Measurements from ENCODE around the gene LARP1. TPM values are rescaled to one million over a fixed set of nuclear protein-coding genes. Genes with fewer than 3 reads are reported as not detected.
A peak's percentile ranks its signal among the peaks of the same experiment; 100 is the strongest.

Gene LARP1
- total and polyA plus RNA-seq, 2 experiments from 2014 or later: 133 to 302 TPM

- Histone ChIP-seq H3F3A (replicated peaks; ENCODE audit: low read depth) (peaks cover 12% of the 10 kb centered on the region), H3K27me3 (ENCODE audit: insufficient read depth) (no peaks in the 10 kb centered on the region), H2AFZ (no peak overlapping the region), H3K4me1 (ENCODE audit: insufficient read depth) (peaks cover 92% of the 10 kb centered on the region), H3K4me3 (0 out of 2 replicates have a peak overlapping the region, but pooled peaks have one; percentile 13), H3K4me2 (peak overlapping the region; percentile 46), H3K27ac (ENCODE audit: low read depth) (peak overlapping the region; percentile 86; the same call in 1 of the 2 replicates), H3K9me2 (ENCODE audit: insufficient read depth) (no peaks in the 10 kb centered on the region), H4K20me1 (replicated peaks; ENCODE audit: insufficient read depth) (peaks cover 93% of the 10 kb centered on the region), H3K36me3 (ENCODE audit: insufficient read depth) (no peaks in the 10 kb centered on the region), H3K79me2 (replicated peaks; ENCODE audit: insufficient read depth) (peaks cover 100% of the 10 kb centered on the region)
- H3K36me3 Mint-ChIP-seq (ENCODE audit: low read depth): peaks cover 18% of the 10 kb centered on the region
- peaks cover 17% of the 10 kb centered on the region for H3K27me3 Mint-ChIP-seq (ENCODE audit: insufficient read depth, low read depth, poor library complexity)
- H3K27ac Mint-ChIP-seq: peak overlapping the region; percentile 38; the same call in 1 of the 2 replicates
- H3K9me3 Mint-ChIP-seq: no peaks in the 10 kb centered on the region
- DNase-seq (ENCODE audit: low spot score) (no peak), ATAC-seq (peak; percentile 18)
- H3K4me1 Mint-ChIP-seq: peaks cover 87% of the 10 kb centered on the region
- peak overlapping the region; percentile 4; the same call in 1 of the 3 replicates for H3K4me3 Mint-ChIP-seq
- TF ChIP-seq POLR2AphosphoS5 (IDR thresholded peaks at IDR 0.05; ENCODE audit: low read depth) (0 out of 2 replicates have a peak, but pooled peaks have one; percentile 19), REST (IDR thresholded peaks at IDR 0.05; ENCODE audit: unreplicated experiment) (no peak)
These were observed 27.8 kb downstream of the LARP1 start for GRCh38 chr5:154782812-154783592.

- no peak overlapping the region; the same call in 1 of the 2 replicates for H3K27ac Mint-ChIP-seq
- TF ChIP-seq EZH2 (IDR thresholded peaks at IDR 0.05; ENCODE audit: low read depth, unreplicated experiment): no peak
- TF ChIP-seq POLR2AphosphoS5 (IDR thresholded peaks at IDR 0.05; ENCODE audit: low read depth): no peak
- TF ChIP-seq EZH2phosphoT487 (IDR thresholded peaks at IDR 0.05; ENCODE audit: unreplicated experiment): no peak
- no peak for TF ChIP-seq NANOG (IDR thresholded peaks at IDR 0.05; ENCODE audit: borderline replicate concordance)
- TF ChIP-seq REST (IDR thresholded peaks at IDR 0.05; ENCODE audit: unreplicated experiment): no peak
- no peak for TF ChIP-seq STAT1 (IDR thresholded peaks at IDR 0.05; ENCODE audit: unreplicated experiment)
These were observed 28.7 kb downstream of the LARP1 start for GRCh38 chr5:154783774-154784460.

More at GRCh38 chr5:154783774-154784460, 28.7 kb downstream of the LARP1 start:
- peaks cover 93% of the 10 kb centered on the region for H4K20me1 ChIP-seq (replicated peaks; ENCODE audit: insufficient read depth)
- peak overlapping the region; percentile 63 for H3K27ac ChIP-seq (ENCODE audit: low read depth)
- Mint-ChIP-seq H3K4me1 (peaks cover 86% of the 10 kb centered on the region), H3K9me3 (no peaks in the 10 kb centered on the region), H3K27me3 (ENCODE audit: insufficient read depth, low read depth, poor library complexity) (peaks cover 18% of the 10 kb centered on the region), H3K4me3 (peak overlapping the region; percentile 4; the same call in 1 of the 3 replicates), H3K36me3 (ENCODE audit: low read depth) (peaks cover 17% of the 10 kb centered on the region)
- H2AFZ ChIP-seq: no peak overlapping the region
- H3K4me2 ChIP-seq: peak overlapping the region; percentile 46
- DNase-seq (ENCODE audit: low spot score): no peak
- H3F3A ChIP-seq (replicated peaks; ENCODE audit: low read depth): peaks cover 16% of the 10 kb centered on the region
- H3K4me1 ChIP-seq (ENCODE audit: insufficient read depth): peaks cover 86% of the 10 kb centered on the region
- no peaks in the 10 kb centered on the region for H3K9me2 ChIP-seq (ENCODE audit: insufficient read depth)
- peaks cover 100% of the 10 kb centered on the region for H3K79me2 ChIP-seq (replicated peaks; ENCODE audit: insufficient read depth)
- 0 out of 2 replicates have a peak overlapping the region, but pooled peaks have one; percentile 5 for H3K4me3 ChIP-seq
- no peaks in the 10 kb centered on the region for H3K27me3 ChIP-seq (ENCODE audit: insufficient read depth)
- no peaks in the 10 kb centered on the region for H3K36me3 ChIP-seq (ENCODE audit: insufficient read depth)
- ATAC-seq: peak; percentile 20

Data from GM23338 (cell line).